Fibroblast of the aortic adventitia (primary cell): ENCODE results near the gene WWC2. TPM values are rescaled to one million over a fixed set of nuclear protein-coding genes. Genes with fewer than 3 reads are reported as not detected.

Source experiments
- DNase-seq: peaks from one replicate; pipeline ENCODE4 v3.0.0-alpha.2; 2010; ENCODE audit warnings: low read depth
- H3K4me3 ChIP-seq: 2 replicates; pipeline ENCODE4 v1.5.1; 2011; ENCODE audit warnings: low read depth, mild to moderate bottlenecking, control low read depth, low read length, moderate library complexity
- total RNA-seq: library from RNA; depleted of rRNA; stranded (reverse); fragments of >200 nt; gene quantifications from 2 replicates; pipeline ENCODE4 v1.2.3, GENCODE V29; 2012; ENCODE audit warnings: low replicate concordance
- TF ChIP-seq, protein P1 (sequence below): IDR thresholded peaks from 2 replicates; pipeline ENCODE4 v1.5.1; 2011; ENCODE audit warnings: mild to moderate bottlenecking, low read length, control low read depth, inconsistent platforms; ENCODE audit not compliant: insufficient read depth

The WWC2 gene
- total RNA-seq, 1 donor = 21.5 TPM

DNA sequence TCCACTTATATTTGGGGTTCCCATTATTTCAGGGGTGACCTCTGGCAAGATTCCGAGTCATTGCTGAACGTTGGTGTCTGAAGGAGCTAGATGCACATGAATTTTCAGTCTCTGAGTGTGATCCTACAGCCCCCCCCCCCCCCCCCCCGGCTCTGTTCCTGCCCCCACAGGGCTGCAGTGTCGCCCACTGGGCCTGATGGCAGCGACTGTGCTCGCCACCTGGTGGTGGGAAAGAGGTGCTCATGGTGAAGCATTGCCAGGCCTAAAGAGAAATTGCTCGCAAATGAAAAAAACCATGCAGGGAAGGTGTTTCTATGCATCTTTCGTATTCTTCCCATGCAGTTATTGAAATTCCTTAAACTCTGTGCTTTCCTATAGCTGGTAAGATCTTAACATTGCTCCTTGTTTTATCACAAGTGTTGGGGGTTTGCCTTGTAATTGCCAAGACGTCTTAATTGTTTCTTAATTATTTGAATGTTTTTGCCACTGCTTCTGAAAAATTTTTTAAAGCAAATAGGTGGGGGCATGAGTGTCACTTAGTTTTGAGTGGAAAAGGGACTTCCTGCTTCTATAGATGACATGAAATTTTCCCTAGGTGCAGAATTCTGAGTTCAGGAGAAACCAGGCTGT is 157.8 kb downstream of the WWC2 start:
- H3K4me3 ChIP-seq = no peak overlapping the region
- peak; percentile 58 for DNase-seq
- TF ChIP-seq, protein P1, sequence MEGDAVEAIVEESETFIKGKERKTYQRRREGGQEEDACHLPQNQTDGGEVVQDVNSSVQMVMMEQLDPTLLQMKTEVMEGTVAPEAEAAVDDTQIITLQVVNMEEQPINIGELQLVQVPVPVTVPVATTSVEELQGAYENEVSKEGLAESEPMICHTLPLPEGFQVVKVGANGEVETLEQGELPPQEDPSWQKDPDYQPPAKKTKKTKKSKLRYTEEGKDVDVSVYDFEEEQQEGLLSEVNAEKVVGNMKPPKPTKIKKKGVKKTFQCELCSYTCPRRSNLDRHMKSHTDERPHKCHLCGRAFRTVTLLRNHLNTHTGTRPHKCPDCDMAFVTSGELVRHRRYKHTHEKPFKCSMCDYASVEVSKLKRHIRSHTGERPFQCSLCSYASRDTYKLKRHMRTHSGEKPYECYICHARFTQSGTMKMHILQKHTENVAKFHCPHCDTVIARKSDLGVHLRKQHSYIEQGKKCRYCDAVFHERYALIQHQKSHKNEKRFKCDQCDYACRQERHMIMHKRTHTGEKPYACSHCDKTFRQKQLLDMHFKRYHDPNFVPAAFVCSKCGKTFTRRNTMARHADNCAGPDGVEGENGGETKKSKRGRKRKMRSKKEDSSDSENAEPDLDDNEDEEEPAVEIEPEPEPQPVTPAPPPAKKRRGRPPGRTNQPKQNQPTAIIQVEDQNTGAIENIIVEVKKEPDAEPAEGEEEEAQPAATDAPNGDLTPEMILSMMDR = peak; percentile 80

DNA sequence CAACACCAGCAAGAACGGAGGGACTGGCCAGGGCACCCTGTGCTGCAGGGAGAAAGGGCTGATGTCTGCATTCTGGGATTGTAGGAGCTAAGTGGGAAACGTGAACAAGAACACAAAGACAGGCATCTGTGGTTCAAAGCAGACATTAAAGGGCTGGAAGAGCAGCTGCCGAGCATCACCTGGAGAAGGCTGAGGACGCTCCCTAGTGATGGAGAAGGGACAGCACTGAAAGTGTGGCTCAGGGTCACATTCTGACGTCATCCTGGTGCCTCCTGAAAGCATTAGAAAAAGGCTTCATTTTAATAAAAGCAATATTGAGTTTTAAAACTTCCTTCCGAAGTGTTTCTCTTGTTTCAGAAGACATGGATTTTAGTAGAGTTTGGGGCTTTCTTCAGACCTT is 158.8 kb downstream of the WWC2 start:
- DNase-seq = no peak
- TF ChIP-seq, protein P1 = no peak

DNA sequence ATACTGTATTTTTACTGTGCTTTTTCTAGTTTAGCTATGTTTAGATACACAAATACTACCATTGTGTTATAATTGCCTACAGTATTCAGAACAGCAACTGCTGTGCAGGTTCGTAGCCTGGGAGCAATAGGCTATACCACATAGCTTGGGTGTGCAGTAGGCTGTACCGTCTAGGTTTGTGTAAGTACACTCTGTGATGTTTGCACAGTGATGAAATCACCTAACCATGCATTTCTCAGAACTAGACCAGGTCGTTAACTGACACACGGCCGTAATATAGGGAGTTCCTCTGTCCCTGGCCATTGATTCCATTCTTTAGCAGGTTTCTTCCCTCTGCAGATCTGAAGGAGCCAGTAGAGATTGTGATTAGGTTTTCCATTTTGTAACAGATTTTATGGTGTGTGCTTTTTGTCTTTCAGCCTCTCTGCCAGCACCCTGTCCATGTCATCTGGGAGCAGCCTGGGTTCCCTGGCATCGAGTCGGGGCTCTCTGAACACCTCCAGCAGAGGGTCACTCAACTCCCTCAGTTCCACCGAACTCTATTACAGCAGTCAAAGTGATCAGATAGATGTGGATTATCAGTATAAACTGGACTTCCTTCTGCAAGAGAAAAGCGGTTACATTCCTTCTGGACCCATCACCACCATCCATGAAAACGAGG is 161.6 kb downstream of the WWC2 start:
- no peak overlapping the region for H3K4me3 ChIP-seq
- no peak for DNase-seq
- TF ChIP-seq, protein P1 = no peak

More for the DNA sequence above, 158.8 kb downstream of the WWC2 start:
- H3K4me3 ChIP-seq = no peak overlapping the region

DNA sequence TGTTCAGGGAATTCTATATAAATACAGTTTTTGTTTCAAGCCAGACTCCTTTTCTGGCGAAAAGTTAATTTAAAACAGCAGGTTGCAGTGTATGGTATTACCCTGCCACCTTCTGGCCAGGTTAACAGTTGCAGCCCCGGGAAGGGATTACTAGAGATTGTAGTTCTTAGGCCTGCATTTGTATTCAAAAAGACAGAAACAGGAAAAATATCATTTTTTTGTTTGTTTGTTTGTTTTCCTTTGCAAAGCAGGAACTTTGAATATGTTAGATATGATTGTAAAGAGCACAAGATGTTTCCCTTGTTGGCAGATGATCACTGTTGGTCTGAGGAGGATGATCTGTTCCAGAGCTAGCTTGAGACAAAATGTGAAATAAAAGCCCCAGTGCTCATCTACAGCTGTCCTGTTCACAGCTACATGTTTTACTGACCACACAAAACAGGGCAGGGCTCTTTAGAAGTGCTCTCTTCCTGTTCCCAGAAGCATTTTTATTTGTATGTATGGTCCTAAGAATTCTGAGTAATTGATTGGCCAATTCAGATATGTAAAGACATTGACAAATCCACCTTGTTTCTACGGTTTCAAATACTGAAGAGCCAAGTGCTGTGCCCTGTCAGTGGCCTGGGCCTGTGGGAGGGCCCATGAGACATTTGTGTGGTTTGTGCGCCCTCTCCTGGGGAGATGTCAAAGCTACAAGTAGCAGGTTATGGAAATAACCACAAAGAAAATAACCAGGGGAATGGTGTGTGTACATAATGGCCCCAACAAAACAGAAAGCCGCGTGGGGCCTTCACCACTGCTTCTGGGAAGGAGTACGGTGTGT is 163.1 kb downstream of the WWC2 start:
- TF ChIP-seq, protein P1 = peak; percentile 86
- peak; percentile 79 for DNase-seq
- H3K4me3 ChIP-seq = no peak overlapping the region

DNA sequence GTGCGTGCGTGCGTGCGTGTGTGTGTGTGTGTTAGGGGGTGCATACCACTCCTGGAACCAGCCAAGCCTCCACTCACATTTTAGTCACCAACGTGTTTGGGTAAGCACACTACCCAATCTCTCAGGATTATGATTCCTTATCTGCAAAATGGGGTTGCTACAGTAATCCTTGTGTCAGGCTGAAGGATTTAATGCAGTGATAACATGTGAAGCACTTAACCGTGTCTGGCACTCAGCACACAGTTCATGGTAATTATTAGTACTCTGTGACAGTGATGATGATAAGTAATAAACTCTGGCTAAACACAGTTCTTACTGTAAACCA is 163.7 kb downstream of the WWC2 start:
- H3K4me3 ChIP-seq = no peak overlapping the region
- TF ChIP-seq, protein P1 = no peak
- no peak for DNase-seq

DNA sequence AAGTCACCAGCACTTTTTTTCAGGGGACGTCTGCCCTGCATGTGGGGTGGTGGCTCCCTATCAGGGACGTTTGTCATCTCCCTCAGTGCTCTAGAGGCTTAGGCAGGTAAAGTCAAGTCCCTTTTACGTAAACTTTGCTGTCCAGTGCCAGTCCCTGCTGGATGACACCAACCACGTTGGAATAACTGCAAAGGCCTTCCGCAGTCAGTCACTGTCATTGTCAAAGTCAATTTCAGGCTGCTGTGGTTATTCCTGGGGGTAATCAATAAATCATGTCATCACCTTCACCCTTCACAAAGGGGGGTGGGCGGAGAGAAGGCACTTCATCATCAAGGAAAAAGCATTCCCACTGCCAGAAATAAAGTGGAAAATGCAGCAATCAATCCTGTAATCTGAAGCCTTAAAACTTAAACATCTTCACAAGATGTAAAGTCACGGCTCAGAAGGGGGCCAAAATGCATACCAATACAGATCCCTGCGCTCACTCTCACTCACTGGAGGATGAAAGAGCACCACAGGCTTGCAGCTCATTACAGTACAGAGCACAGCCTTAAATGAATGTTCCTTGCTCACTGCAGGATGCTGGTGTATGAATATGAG is 164.8 kb downstream of the WWC2 start:
- no peak overlapping the region for H3K4me3 ChIP-seq
- TF ChIP-seq, protein P1 = no peak
- DNase-seq = no peak
